HepG2 (cell line): ENCODE data around the gene ESRRB. TPM values are rescaled to one million over a fixed set of nuclear protein-coding genes. Genes with fewer than 3 reads are reported as not detected.

Source experiments
- ATF3 ChIP-seq: sonication (generic); formaldehyde crosslinking; IDR thresholded peaks from 2 replicates; pipeline ENCODE4 v1.4.0; 2020; ENCODE audit warnings: missing genetic modification reagents
- CENPX ChIP-seq: sonication (generic); formaldehyde crosslinking; IDR thresholded peaks from 2 replicates; pipeline ENCODE4 v1.9.0; 2021; ENCODE audit warnings: mild to moderate bottlenecking, missing genetic modification reagents, moderate library complexity
- CTCF ChIP-seq: sonication (generic); formaldehyde crosslinking; IDR thresholded peaks from 2 replicates; pipeline ENCODE4 v1.5.0; 2020; ENCODE audit warnings: mild to moderate bottlenecking, missing genetic modification reagents, moderate library complexity
- PRDM4 ChIP-seq: sonication (generic); formaldehyde crosslinking; IDR thresholded peaks from 2 replicates; pipeline ENCODE4 v1.9.0; 2021; ENCODE audit warnings: missing genetic modification reagents, borderline replicate concordance
- RAD21 ChIP-seq: fragments of 450-650 bp; formaldehyde crosslinking; IDR thresholded peaks from 2 replicates; pipeline ENCODE4 v1.5.0; 2020; ENCODE audit warnings: mild to moderate bottlenecking
- RARA ChIP-seq: IDR thresholded peaks from 2 replicates; pipeline ENCODE4 v1.6.1; 2016; ENCODE audit warnings: missing genetic modification reagents, missing compliant biosample characterization
- RBFOX2 ChIP-seq: fragments of 200-400 bp; formaldehyde crosslinking; IDR thresholded peaks from 2 replicates; pipeline ENCODE4 v1.6.1; 2017; ENCODE audit warnings: low read depth, mild to moderate bottlenecking, low read length
- STAG1 ChIP-seq: sonication (generic); formaldehyde crosslinking; IDR thresholded peaks from 2 replicates; pipeline ENCODE4 v1.4.0; 2020; ENCODE audit warnings: missing genetic modification reagents
- TEAD3 ChIP-seq: optimal IDR thresholded peaks from 2 replicates; pipeline ENCODE3; 2016; ENCODE audit warnings: borderline replicate concordance
- ZBTB8A ChIP-seq: sonication (generic); formaldehyde crosslinking; IDR thresholded peaks from 2 replicates; pipeline ENCODE4 v1.4.0; 2020; ENCODE audit warnings: mild to moderate bottlenecking, low read depth, missing genetic modification reagents, borderline replicate concordance
- ZNF484 ChIP-seq: sonication (generic); formaldehyde crosslinking; IDR thresholded peaks from 2 replicates; pipeline ENCODE4 v1.5.1; 2020; ENCODE audit warnings: mild to moderate bottlenecking, low read depth, missing genetic modification reagents, borderline replicate concordance
- ZSCAN31 ChIP-seq: sonication (generic); formaldehyde crosslinking; IDR thresholded peaks from 2 replicates; pipeline ENCODE4 v1.5.0; 2020; ENCODE audit warnings: low read depth, mild to moderate bottlenecking, missing genetic modification reagents
- polyA plus RNA-seq, 8 experiments: library from polyadenylated mRNA; depleted of rRNA in 3 of 8; stranded (reverse) in 7 of 8; unstranded in 1 of 8; fragments of >200 nt; fragmentation: Illumina TruSeq in 4 of 8; extraction: Trizol in 4 of 8; gene quantifications; 2 replicates each; pipeline versions ENCODE4 v1.2.1 to v1.2.3, GENCODE V29; 2011 to 2016; ENCODE audit warnings: low read depth in 4 of 8, missing spikeins in 1 of 8, mixed read lengths in 1 of 8; ENCODE audit not compliant: insufficient read depth in 1 of 8
- total RNA-seq, 5 experiments: library from RNA; depleted of rRNA; stranded (reverse); fragments of >200 nt; fragmentation: Illumina TruSeq; extraction: Trizol; gene quantifications; 2 replicates each; pipeline ENCODE4 v1.2.3, GENCODE V29; 2016; ENCODE audit warnings: low read depth in 1 of 5

The ESRRB gene
- total and polyA plus RNA-seq, 2 of the 13 experiments (the other 11 are each of a cell fraction or from before 2014, with no cell fraction given) = 0.04 to 0.33 TPM

GRCh38 chr14:76546426-76547221 is 170.7 kb downstream of the ESRRB start (continued):
- no peak for TF ChIP-seq ZSCAN31 (CRISPR knock-in tag)
- TF ChIP-seq STAG1 (CRISPR knock-in tag) = peak; percentile 32; the same call in 1 of the 2 replicates
- no peak for TF ChIP-seq RARA (CRISPR knock-in tag)
- TF ChIP-seq ZNF484 (CRISPR knock-in tag) = no peak
- TF ChIP-seq TEAD3 (CRISPR knock-in tag) = peak; percentile 9
- TF ChIP-seq RBFOX2 = no peak
- no peak for TF ChIP-seq ATF3 (CRISPR knock-in tag)
- no peak for TF ChIP-seq ZBTB8A
- no peak for TF ChIP-seq PRDM4 (CRISPR knock-in tag)
- TF ChIP-seq RAD21 (CRISPR knock-in tag) = no peak
- TF ChIP-seq CENPX (CRISPR knock-in tag) = no peak
- peak; percentile 75 for TF ChIP-seq CTCF (CRISPR knock-in tag)
